Esophagus mucosa (tissue), 1 donor: ENCODE data around the gene KCTD17. TPM values are rescaled to one million over a fixed set of nuclear protein-coding genes. Genes with fewer than 3 reads are reported as not detected.
"Not testable (repeated sequence)": the region's sequence is repeated elsewhere in the genome, so short reads cannot be mapped to it uniquely, and the experiment has no call there.

Experiments
- ATAC-seq: fragments of 200-7000 bp; cut with Tn5 transposase; one replicate; pipeline ENCODE4 v1.9.1; 2020
- total RNA-seq: library from RNA; stranded (reverse); gene quantifications from one replicate; pipeline ENCODE4 v1.2.4, GENCODE V29; 2023
- donor health status: DM: yes; HTN: yes; CAD: no.

The KCTD17 gene
- total RNA-seq, 1 donor from 2014 or later: 3.9 TPM

DNA sequence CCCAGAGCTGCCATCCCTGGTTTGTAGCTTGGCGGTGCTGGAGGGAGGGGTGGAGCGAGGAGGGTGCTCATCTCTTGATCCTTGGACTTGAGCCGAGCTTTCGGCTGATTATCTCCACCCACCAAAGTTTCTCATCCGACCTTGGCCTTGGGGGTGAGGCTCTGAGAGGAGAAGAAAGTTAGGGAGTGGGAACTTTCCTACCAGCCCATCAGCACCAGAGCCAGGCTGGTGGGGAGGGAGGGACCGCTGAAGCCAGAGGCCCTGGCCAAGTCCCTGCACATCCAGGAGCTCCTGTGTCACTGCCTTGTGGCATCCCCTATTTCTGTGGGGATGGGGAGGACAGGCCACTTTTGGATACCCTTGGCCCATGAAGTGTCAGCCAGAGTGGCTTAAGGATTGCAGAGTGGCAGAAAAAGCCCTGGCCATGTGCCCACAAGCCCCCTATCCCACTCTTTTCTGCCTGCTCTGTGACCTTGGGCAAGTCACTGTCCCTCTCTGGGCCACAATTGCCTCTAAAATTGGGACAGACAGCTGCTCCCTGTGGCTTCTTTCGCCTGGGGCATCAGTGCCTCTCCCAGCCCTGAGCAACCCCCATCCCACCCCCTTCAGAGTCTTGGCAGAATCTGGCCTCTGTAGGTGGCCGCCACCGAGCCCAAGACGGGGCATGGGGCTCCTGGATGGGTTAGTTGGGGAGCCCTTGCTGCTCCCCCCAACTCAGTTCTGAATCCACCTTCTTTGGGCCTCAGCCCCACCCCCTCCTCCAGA, 10.3 kb downstream of the KCTD17 start:
- ATAC-seq: no peak

DNA sequence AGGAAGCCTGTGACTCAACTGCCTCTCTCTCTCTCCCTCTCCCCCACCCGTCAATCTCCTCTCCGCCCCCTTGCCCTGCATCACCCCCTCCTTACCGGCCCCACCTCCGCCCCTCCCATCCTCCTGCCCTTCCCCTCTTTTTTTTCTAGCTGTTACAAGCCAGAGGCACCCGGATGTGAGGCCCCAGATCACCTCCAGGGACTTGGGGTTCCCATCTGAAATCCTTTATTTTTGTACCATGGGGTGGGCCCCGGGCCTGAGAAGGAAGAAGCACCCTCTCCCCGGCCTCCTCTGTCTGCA, 10.8 kb downstream of the KCTD17 start:
- no peak for ATAC-seq

DNA sequence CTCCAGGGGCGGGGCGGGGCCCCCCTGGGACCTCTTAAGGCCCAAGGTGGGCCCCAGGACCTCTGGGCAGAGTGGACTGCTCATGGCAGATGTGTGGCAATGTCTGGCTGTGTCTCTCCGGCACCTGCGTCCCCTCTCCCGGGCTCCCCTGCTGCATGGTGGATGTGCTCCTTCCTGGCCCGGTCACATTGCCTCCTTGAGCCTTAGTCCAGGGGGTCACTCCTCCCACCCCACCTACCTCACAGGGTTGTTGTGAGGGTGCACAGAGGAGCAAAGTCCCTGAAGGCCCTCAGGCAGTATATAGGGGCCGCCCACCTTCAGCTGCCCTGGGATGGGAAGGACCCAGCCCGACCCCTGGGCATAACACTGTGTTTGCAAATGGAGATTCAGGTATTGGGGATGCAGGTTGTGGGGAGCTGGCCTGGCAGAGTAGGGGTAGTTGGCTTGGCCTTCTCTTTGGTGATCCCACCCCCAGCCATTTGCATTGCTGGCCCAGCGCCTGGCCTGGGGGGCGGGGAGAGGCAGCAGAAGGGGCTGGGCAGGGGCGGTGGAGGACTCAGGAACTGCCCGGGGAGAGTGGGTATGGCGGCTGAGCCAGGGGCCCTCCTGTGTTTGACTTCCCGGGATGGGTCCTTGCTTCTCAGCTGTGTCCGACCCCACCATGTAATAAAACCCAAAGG, 11.3 kb downstream of the KCTD17 start:
- ATAC-seq: no peak

DNA sequence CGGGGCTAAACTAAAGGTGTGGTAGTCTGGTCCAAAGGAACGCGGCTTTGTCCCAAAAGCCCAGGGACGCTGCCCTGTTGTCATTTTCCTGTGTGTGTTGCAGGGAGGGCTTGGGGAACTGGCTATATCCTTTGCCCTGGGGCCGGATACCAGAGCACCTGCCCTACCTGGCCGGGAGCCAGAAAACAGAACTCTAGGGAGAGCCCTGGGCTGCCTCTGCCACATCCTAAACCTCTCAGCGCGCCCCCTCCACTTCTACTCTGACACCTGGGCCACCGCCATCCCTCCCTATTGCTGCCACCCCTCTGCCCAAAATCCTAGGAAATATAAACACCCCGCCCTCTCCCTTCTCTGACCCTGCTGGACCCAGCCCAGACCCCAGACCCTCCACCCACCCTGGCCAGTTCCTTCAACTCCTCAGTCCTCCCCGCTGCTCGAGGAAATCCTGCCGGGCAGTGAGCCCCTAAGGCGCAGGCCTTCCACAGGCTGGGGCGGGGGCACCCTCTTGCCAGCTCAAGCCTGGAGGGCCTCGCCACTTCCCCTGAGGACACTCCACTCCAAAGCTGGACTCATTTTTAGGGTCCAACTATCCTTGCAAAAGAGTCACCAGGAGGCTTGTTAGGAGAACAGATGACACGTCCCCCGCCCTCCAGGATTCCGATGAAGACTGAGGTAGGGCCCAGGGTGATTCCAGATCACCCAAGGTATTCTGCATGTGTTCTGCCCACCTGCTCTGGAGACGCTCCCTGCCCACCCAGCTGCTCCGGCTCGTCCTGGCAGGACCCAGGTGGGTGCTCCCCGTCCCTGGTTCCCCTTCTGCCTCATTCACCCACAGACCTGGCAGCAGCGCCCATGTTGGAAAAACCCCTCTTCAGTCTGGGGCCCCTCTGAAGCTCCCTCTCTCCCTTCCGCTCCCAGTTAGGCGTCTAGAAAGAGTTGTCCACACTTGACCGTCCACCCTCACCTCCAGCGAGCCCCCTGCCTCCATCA, 12.2 kb downstream of the KCTD17 start:
- no peak for ATAC-seq

DNA sequence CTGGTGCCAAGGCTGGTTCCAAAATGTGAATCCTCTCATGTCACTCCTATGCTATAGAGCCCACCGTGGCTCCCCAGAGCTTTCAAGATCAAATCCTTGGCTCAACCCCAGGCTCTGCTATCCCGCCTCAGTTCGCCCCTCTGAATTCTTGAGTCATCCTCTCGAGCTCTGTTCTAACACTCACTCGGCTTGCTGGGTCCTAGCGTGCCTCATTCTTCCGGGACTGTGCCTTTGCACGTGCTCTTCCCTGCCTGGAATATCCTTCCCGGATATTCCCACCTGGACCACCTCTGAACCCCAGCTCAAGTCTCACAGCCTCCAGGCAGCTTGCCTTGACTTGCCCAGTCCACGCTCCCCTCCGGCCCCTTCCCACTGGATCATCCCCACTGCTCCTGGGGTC, 13.0 kb downstream of the KCTD17 start:
- no peak for ATAC-seq

DNA sequence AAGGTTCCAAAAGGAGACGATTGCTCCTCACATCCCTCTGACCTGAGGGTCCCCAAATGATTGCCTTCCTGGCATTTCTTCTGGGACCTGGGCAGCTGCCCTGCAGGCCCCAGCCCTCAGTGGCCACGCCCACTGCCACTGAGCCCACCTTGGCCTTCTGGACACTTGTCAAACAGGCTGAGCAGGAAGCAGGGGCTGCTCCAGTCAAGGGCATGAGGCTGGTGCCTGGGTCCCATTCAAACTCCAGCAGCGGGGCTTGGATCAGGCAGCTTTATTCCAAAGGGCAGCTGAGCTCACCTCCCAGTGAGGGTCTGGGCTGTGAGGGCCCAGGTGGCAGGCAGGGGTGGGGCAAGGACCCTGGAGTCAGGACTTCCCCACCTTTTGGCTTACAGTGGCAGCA, 13.6 kb downstream of the KCTD17 start:
- ATAC-seq: no peak

DNA sequence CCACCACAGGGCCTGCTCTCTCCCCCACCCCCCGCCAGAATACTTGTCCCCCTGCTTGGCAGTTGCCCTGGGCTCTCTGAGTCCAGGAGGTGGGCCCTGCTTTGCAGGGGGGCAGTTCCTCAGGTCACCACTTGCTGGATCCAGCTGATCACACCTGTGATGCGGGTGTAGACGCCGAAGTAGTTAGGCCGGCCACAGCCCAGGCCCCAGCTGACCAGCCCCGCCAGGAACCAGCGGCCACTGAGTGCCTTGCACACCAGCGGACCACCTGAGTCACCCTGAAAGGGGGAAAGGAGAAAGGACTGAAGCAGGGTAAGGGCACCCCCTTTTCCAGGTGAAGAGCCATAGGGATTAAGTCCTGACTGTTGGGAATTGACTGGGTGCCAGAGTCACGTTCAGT, 14.4 kb downstream of the KCTD17 start:
- ATAC-seq: no peak

DNA sequence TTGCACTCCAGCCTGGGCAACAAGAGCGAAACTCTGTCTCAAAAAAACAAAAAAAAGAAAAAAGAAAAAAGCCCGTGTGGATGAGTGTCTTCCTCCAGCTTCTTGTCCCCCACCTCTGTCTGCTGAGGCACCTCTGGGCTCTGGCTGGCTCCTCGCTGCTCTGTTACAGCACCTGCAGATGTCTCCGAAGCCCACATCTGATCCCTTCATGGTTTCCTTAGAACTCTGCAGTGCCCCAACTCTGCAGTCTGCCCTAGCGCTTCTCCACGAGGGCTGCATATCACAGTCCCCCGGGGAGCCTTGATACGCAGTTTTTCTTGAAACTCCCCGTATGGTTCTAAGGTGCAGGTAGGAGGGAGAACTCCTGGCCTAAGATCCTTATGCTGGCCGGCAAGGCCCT, 15.9 kb downstream of the KCTD17 start:
- no peak for ATAC-seq

DNA sequence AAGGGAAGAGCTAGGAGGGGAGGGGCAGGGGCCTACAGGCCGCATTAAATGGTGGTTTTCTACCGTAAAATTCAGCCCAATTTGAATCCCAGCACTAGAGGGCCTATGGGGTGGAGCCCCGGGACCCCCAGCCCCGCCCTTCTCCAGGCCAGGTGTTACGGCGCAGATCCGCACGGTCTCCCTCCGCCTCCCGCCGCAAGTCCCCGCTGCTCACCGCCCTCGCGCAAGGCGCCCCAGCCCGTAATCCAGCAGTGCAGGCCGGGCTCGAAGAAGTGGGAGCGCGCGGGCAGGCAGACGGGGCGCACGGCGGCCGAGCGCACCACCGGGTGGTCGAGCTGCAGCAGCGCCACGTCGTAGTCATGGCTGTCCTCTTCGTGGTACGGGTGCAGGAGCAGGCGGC, 17.3 kb downstream of the KCTD17 start:
- no peak for ATAC-seq

DNA sequence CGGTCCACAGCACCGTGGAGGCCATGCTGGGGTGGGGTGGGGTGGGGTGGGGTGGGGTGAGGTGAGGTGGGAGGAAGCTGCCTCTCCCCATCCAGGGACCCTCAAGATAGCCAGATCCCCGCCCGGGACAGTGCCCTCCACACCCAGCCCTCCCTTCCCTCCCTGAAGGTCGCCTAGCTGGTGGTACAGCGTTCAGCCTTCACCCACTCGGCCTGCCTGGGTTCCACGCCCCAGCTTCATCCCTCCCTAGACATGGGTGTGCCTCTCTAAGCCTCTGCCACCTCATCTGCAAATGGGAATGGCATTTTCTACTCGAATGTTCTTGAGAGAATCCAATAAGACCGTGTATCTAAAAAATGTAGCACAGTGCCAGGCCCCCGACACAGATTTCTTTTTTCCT, 17.8 kb downstream of the KCTD17 start:
- ATAC-seq: peak; percentile 25

DNA sequence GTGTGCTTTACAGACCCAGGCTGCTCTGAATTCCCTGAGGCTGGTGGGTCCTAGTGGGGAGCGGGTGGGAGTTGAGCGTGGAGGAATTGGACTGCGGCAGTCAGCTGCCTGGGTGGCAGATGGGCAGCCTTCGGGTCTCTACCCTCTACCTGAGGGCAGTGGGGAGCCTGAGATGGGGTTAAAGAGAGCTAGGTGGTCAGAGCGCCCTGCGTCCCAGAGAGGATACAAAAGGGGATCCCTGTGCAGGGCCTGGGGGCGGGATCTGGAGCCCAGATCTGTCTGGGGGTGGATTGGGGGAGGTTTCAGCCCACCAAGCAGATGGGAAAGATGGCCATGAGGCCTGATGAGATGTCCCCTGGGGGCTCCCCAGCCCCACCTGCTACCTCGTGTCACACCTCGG, 18.2 kb downstream of the KCTD17 start:
- no peak for ATAC-seq

DNA sequence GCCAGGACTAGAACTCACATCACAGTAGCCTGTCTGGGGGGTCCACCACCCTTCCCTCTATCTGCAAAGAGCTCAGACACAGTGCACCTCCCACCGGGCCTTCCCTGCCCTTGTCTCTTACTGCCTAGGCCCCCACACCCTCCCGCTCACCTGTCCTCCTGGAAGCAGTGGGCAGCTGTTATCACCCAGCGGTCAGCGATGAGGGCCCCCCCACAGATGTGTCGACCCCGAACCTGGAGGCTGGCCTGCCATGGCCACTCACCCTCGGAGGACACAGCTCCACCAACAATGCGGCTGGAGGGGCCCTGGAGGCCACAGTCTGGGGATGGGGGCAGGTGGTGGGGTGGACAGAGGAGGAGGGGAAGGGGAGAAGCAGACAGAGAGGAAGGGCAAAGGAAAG, 18.8 kb downstream of the KCTD17 start:
- ATAC-seq: no peak

DNA sequence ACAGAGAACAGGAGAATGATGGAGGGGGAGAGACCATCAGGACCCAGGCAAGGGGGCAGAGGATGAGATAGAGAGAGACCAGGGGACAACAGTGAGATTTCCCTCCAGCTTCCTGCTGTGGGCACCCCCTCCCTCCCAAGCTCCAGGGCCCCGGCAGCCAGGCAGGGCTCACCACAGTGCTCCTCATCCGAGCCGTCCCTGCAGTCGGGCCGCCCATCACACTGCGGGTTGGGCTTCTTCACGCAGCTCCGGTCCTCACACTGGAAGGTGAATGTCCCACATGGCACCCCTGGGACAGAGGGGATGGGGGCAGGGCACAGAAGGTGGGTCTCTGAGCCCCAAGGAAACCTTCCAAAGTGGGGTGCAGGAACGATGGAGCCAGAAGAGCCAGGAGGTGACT, 19.2 kb downstream of the KCTD17 start:
- ATAC-seq: no peak

DNA sequence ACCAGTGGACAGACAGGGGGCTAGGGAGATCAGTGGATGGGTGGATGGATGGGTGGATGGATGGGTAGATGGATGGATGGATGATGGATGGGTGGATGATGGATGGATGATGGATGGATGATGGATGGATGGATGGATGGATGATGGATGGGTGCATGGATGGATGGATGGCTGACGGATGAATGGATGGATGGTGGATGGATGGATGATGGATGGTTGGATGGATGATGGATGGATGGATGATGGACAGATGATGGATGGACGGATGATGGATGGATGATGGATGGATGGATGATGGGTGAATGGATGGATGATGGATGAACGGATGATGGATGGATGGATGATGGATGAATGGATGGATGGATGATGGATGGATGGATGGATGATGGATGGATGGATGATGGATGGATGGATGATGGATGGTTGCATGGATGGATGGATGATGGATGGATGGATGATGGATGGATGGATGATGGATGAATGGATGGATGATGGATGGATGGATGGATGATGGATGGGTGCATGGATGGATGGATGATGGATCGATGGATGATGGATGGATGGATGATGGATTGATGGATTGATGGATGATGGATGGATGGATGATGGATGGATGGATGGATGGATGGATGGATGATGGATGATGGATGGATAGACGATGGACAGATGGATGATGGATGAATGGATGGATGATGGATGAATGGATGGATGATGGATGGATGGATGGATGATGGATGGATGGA, 20.5 kb downstream of the KCTD17 start:
- not testable (repeated sequence) for ATAC-seq

DNA sequence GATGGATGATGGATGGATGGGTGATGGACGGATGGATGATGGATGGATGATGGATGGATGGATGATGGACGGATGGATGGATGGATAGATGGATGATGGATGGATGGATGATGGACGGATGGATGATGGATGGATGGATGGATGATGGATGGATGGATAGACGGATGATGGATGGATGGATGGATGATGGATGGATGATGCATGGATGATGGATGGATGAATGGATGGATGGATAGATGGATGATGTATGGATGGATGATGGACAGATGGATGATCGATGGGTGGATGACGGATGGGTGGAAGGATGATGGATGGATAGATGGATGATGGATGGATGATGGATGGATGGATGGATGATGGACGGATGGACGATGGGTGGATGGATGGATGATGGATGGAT, 21.1 kb downstream of the KCTD17 start:
- no peak for ATAC-seq

DNA sequence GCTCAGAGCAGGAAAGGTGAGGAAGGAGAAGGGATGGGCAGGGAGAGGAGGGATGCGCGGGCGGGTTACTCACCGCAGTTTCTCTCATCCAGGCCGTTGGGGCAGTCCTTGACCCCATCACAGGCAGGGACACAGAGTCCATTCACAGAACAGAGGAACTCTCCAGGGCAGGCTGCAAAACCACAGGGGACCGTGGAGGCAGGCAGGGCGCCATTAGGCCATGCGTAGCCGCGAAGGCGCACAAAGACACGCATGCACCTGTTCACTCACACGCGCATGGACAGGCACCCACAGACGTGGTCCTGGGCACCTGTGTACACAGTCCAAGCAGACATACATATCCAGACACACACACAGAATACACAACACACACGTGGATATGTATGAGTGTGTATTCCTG, 23.0 kb downstream of the KCTD17 start:
- no peak for ATAC-seq

DNA sequence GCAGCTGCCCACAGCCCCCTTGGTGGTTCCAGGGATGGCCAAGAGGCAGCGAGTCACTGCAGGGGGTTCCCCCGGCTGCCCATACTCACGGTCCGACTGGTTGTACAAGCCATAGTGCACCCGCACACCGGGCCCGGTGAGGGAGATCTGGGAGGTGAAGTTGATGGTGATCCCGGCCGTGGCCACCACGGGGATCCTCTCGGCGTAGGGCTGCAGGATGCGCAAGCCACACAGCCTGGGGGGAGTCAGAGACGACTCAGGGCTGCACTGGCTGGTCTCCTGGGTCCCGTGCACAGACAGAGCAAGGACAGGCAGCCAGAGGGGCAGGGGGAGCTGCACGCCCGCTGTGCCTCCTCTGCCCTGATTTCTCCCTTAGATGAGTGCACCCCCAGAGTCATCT, 23.5 kb downstream of the KCTD17 start:
- ATAC-seq: no peak

DNA sequence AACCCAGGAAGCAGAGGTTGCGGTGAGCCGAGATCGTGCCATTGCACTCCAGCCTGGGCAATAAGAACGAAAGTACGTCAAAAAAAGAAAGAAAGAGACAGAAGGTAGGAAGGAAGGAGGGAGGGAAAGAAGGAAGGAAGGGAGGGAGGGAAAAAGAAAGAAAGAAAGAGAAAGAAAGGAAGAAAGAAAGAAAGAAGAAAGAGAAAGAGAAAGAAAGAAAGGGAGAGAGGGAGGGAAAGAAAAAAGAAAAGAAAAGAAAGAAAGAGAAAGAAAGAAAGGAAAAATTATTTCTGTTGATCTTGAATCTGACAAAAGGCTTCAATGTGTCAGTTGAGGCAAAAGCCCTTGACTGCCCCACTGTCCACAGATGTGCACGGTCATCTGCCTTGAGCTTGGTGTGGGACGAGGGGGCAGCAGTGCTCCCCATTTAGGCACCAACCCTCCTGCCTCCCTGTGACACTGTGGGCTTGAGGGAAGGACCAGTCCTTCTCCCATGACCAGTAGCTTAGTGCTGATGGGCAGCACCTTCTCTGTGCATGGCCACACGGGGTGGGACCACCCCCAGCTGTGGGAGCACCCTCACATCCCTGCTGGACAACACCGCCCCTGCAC, 24.4 kb downstream of the KCTD17 start:
- no peak for ATAC-seq

DNA sequence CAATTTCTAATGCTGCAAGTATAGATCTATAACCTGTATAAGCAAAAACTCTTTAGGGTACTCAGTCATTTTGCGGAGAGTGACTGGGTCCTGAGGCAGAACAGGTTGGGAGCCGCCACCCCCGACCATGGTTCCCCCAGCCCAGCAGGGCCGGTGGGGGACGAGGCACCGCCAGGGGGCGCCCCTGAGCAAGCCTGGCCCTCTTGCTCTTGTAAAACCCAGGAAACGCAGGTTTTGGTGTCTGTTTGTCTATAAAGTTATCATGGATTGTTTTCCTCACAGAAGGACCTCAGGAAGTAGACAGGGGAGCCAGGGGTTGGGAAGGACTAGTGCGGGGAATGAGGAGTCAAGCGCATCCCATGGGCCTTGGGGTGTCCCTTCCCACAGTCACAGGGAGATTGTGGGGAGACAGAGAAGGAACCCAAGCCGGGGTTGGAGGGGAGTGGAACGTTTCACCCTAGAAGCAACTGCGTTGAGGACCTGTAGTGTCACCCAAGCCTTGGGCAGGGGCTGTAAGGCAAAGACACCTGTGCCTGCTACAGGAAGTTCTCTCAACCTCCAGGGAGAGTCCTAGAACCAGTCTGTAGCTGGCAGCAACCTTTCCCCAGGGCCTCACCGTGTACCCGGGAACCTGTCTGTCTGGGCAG, 26.4 kb downstream of the KCTD17 start:
- ATAC-seq: peak; percentile 44

DNA sequence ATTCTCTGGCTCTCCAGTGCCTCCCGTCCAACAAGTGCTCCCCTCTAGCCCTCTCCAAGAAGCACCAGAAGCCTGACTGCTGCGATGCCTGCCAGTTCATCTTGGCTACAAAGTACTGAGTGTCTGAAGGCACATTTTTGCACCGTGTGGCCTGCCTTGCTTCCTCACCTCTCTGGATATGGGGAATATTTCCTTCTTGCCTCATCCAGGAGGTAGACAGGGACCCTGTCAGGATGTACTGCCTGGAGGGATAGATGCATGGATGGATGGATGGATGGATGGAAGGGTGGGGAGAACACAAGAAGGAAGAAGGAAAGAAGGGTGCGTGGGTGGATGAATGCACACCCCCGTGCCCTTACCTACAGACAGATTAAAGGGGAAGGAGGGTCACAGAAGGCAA, 27.6 kb downstream of the KCTD17 start:
- no peak for ATAC-seq

DNA sequence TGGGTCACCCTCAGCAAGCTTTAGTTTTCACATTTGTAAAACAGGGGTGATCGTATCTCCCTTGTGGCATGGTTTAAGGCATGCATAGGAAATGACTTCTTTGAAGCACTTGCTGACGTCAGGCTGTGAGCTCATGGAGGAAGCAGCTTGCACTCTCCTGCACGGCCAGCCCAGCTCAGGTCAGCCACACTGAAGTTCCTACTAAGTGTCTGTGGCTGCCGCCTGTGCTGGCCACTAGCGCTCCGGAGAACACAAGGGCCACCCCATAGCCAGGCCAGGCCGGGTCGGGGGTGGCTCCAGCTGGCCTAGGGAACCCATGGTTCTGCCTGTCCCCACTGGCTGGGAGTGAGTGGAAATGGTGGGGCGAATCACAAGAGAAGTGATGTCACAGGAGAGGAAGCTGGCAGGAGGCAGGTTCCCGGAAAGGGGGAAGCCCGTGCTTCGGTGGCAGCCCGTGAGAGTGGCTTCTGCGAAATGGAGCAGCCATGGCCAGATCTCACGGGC, 28.2 kb downstream of the KCTD17 start:
- peak; percentile 13 for ATAC-seq

DNA sequence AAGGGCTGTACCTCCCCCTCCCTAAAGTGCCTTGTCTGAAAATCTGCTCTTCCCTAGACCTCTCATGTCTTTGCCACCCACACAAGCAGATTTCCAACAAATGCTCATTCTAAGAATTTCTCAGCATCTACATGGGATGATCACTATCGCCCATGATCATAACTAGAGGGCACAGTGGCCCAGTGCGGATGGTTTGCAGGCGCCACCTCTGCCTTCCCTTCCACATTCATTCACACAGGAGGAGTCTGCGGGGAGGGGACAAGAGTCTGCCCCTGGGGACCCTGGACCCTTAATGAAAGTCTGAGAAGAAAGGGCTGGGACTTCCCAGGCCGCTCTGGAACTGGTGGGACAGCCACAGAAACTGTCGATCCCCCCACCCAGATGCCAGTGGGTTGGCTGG, 28.9 kb downstream of the KCTD17 start:
- no peak for ATAC-seq
